HEK293 (cell line): ENCODE data around the gene MBNL2.

Experiments used
- CTCF ChIA-PET: fragments of 350-600 bp; formaldehyde crosslinking; extraction: SDS; loops from one replicate; lab custom pipeline; 2021; ENCODE audit warnings: antibody characterized with exemption; lab: Yijun Ruan, JAX
- POLR2A ChIA-PET: fragments of 300-600 bp; formaldehyde crosslinking; extraction: SDS; loops from one replicate; lab custom pipeline; 2020; ENCODE audit warnings: antibody characterized with exemption, inconsistent platforms; lab: Yijun Ruan, JAX
- H3K27ac ChIP-seq: fragments of 200-500 bp; sonication (Bioruptor generic); 2 replicates; pipeline ENCODE4 v1.5.1; 2014; ENCODE audit warnings: low read depth, low read length, control low read depth, inconsistent platforms; ENCODE audit errors: extremely low read depth
- H3K36me3 ChIP-seq, 2 experiments: fragments of 200-500 bp in 1 of 2; sonication (Bioruptor generic) in 1 of 2; 1 replicate in 1 of 2; 2 replicates in 1 of 2; pipeline ENCODE4 v1.5.1; 2014 to 2017; ENCODE audit warnings: inconsistent platforms in 2 of 2, low read length in 2 of 2; ENCODE audit not compliant: control insufficient read depth in 2 of 2, insufficient read depth in 1 of 2
- H3K4me1 ChIP-seq: fragments of 200-500 bp; sonication (Bioruptor generic); 2 replicates; pipeline ENCODE4 v1.5.1; 2014; ENCODE audit warnings: mild to moderate bottlenecking, low read length, inconsistent platforms; ENCODE audit not compliant: control insufficient read depth, insufficient read depth
- H3K4me3 ChIP-seq: 2 replicates; pipeline ENCODE4 v1.5.1; 2011; ENCODE audit warnings: low read depth, mild to moderate bottlenecking, control low read depth, low read length, moderate library complexity
- H3K9me3 ChIP-seq: fragments of 200-500 bp; sonication (Bioruptor generic); 2 replicates; pipeline ENCODE4 v1.5.1; 2014; ENCODE audit warnings: low read depth, low read length, inconsistent platforms; ENCODE audit not compliant: control insufficient read depth, insufficient read depth
- BCL6B ChIP-seq: fragments of 450-650 bp; formaldehyde crosslinking; IDR thresholded peaks from 2 replicates; pipeline ENCODE4 v1.5.1; 2017; ENCODE audit warnings: missing biosample characterization, missing genetic modification characterization
- KLF1 ChIP-seq: fragments of 450-650 bp; formaldehyde crosslinking; IDR thresholded peaks from 2 replicates; pipeline ENCODE4 v1.5.1; 2016; ENCODE audit warnings: missing biosample characterization, missing genetic modification characterization
- OVOL3 ChIP-seq: fragments of 450-650 bp; formaldehyde crosslinking; IDR thresholded peaks from 2 replicates; pipeline ENCODE4 v1.5.1; 2016; ENCODE audit warnings: missing biosample characterization, missing genetic modification characterization
- PBX3 ChIP-seq: sonication (generic); formaldehyde crosslinking; IDR thresholded peaks from 2 replicates; pipeline ENCODE4 v1.8.1; 2022; ENCODE audit warnings: mild to moderate bottlenecking, moderate library complexity, missing genetic modification reagents
- PRDM4 ChIP-seq: fragments of 450-650 bp; formaldehyde crosslinking; IDR thresholded peaks from 2 replicates; pipeline ENCODE4 v1.5.1; 2017; ENCODE audit warnings: missing biosample characterization, missing genetic modification characterization
- ZBTB49 ChIP-seq: fragments of 450-650 bp; formaldehyde crosslinking; IDR thresholded peaks from 2 replicates; pipeline ENCODE4 v1.5.1; 2016; ENCODE audit warnings: missing biosample characterization, missing genetic modification characterization, low read depth
- ZNF121 ChIP-seq: fragments of 450-650 bp; formaldehyde crosslinking; IDR thresholded peaks from 2 replicates; pipeline ENCODE4 v1.5.1; 2016; ENCODE audit warnings: missing biosample characterization, missing genetic modification characterization
- ZNF148 ChIP-seq: fragments of 450-650 bp; formaldehyde crosslinking; IDR thresholded peaks from 2 replicates; pipeline ENCODE4 v1.5.0; 2017; ENCODE audit warnings: missing biosample characterization, missing genetic modification characterization, borderline replicate concordance
- ZNF175 ChIP-seq: fragments of 450-650 bp; formaldehyde crosslinking; IDR thresholded peaks from 2 replicates; pipeline ENCODE4 v1.5.1; 2016; ENCODE audit warnings: missing biosample characterization, missing genetic modification characterization
- ZNF221 ChIP-seq: fragments of 450-650 bp; formaldehyde crosslinking; IDR thresholded peaks from 2 replicates; pipeline ENCODE4 v1.5.1; 2017; ENCODE audit warnings: missing biosample characterization, missing genetic modification characterization, borderline replicate concordance
- ZNF248 ChIP-seq: fragments of 450-650 bp; formaldehyde crosslinking; IDR thresholded peaks from 2 replicates; pipeline ENCODE4 v1.5.1; 2017; ENCODE audit warnings: missing biosample characterization, missing genetic modification characterization
- ZNF292 ChIP-seq: fragments of 450-650 bp; formaldehyde crosslinking; IDR thresholded peaks from 2 replicates; pipeline ENCODE4 v1.5.1; 2016; ENCODE audit warnings: low read depth, missing biosample characterization, missing genetic modification characterization, borderline replicate concordance
- ZNF324 ChIP-seq: fragments of 450-650 bp; formaldehyde crosslinking; IDR thresholded peaks from 2 replicates; pipeline ENCODE4 v1.5.1; 2016; ENCODE audit warnings: missing biosample characterization, missing genetic modification characterization
- ZNF501 ChIP-seq: fragments of 450-650 bp; formaldehyde crosslinking; IDR thresholded peaks from 2 replicates; pipeline ENCODE4 v1.5.1; 2016; ENCODE audit warnings: missing biosample characterization, missing genetic modification characterization
- ZNF521 ChIP-seq: fragments of 450-650 bp; formaldehyde crosslinking; IDR thresholded peaks from 2 replicates; pipeline ENCODE4 v1.5.1; 2017; ENCODE audit warnings: missing biosample characterization, mild to moderate bottlenecking, missing genetic modification characterization
- ZNF530 ChIP-seq: fragments of 450-650 bp; formaldehyde crosslinking; IDR thresholded peaks from 2 replicates; pipeline ENCODE4 v1.5.1; 2016; ENCODE audit warnings: low read depth, missing biosample characterization, missing genetic modification characterization
- ZNF548 ChIP-seq: fragments of 450-650 bp; formaldehyde crosslinking; IDR thresholded peaks from 2 replicates; pipeline ENCODE4 v1.5.1; 2016; ENCODE audit warnings: missing biosample characterization, missing genetic modification characterization
- ZNF555 ChIP-seq: fragments of 450-650 bp; formaldehyde crosslinking; conservative IDR thresholded peaks from 2 replicates; pipeline ENCODE4 v1.5.1; 2017; ENCODE audit warnings: missing biosample characterization, mild to moderate bottlenecking, missing genetic modification characterization, inconsistent platforms
- ZNF596 ChIP-seq: fragments of 450-650 bp; IDR thresholded peaks from 2 replicates; pipeline ENCODE4 v1.5.0; 2018; ENCODE audit warnings: missing biosample characterization, mild to moderate bottlenecking, missing genetic modification characterization, moderate library complexity
- ZNF600 ChIP-seq: fragments of 450-650 bp; formaldehyde crosslinking; IDR thresholded peaks from 2 replicates; pipeline ENCODE4 v1.5.1; 2016; ENCODE audit warnings: missing biosample characterization, missing genetic modification characterization
- ZNF610 ChIP-seq: fragments of 450-650 bp; formaldehyde crosslinking; IDR thresholded peaks from 2 replicates; pipeline ENCODE4 v1.5.1; 2016; ENCODE audit warnings: missing biosample characterization, missing genetic modification characterization, borderline replicate concordance
- ZNF623 ChIP-seq: fragments of 450-650 bp; formaldehyde crosslinking; IDR thresholded peaks from 2 replicates; pipeline ENCODE4 v1.5.1; 2016; ENCODE audit warnings: missing biosample characterization, missing genetic modification characterization
- ZNF629 ChIP-seq: fragments of 450-650 bp; formaldehyde crosslinking; IDR thresholded peaks from 2 replicates; pipeline ENCODE4 v1.5.1; 2017; ENCODE audit warnings: missing biosample characterization, missing genetic modification characterization
- ZNF654 ChIP-seq: fragments of 450-650 bp; formaldehyde crosslinking; IDR thresholded peaks from 2 replicates; pipeline ENCODE4 v1.5.1; 2016; ENCODE audit warnings: low read depth, missing biosample characterization, missing genetic modification characterization
- ZNF664 ChIP-seq: fragments of 450-650 bp; formaldehyde crosslinking; IDR thresholded peaks from 2 replicates; pipeline ENCODE4 v1.5.1; 2016; ENCODE audit warnings: missing biosample characterization, missing genetic modification characterization
- ZNF747 ChIP-seq: fragments of 450-650 bp; formaldehyde crosslinking; IDR thresholded peaks from 2 replicates; pipeline ENCODE4 v1.5.1; 2016; ENCODE audit warnings: missing biosample characterization, missing genetic modification characterization
- ZNF837 ChIP-seq: fragments of 450-650 bp; formaldehyde crosslinking; IDR thresholded peaks from 2 replicates; pipeline ENCODE4 v1.5.1; 2016; ENCODE audit warnings: missing biosample characterization, missing genetic modification characterization

Gene MBNL2

GRCh38 chr13:97182111-97182890, 39.8 kb upstream of the MBNL2 start:
- TF ChIP-seq ZNF248: no peak
- TF ChIP-seq ZNF555 (tag by site-specific recombination): no peak
- no peak for TF ChIP-seq BCL6B (tag by site-specific recombination)
- TF ChIP-seq ZNF501 (tag by site-specific recombination): no peak
- no peak for TF ChIP-seq ZNF629
- no peak for TF ChIP-seq ZNF175 (tag by site-specific recombination)
- no peak for TF ChIP-seq ZNF121
- TF ChIP-seq OVOL3 (tag by site-specific recombination): no peak
- no peak for TF ChIP-seq PBX3 (CRISPR knock-in tag)
- TF ChIP-seq ZNF221 (tag by site-specific recombination): no peak
- no peak for TF ChIP-seq ZBTB49 (tag by site-specific recombination)
- TF ChIP-seq ZNF664 (tag by site-specific recombination): no peak
- TF ChIP-seq, all 188 proteins: peak for 0
- no peak overlapping the region for H3K4me3 ChIP-seq
- no peak overlapping the region for H3K27ac ChIP-seq
- ChIA-PET POLR2A (no interaction called here), CTCF (interaction anchor here (0.6 to 3.4 kb wide), 2 partner anchors 47 to 73 kb away, joined by 5 to 12 read pairs; no protein-coding TSS in a partner anchor)
- no peaks in the 10 kb centered on the region for H3K36me3 ChIP-seq
- no peaks in the 10 kb centered on the region for H3K9me3 ChIP-seq
- no peaks in the 10 kb centered on the region for H3K4me1 ChIP-seq

- ChIA-PET CTCF (no interaction called here), POLR2A (no interaction called here)
- Histone ChIP-seq H3K27ac (no peak overlapping the region), H3K4me3 (no peak overlapping the region), H3K4me1 (no peaks in the 10 kb centered on the region), H3K36me3 (no peaks in the 10 kb centered on the region), H3K9me3 (no peaks in the 10 kb centered on the region)
- TF ChIP-seq PRDM4 (tag by site-specific recombination): no peak
- no peak for TF ChIP-seq ZNF837 (tag by site-specific recombination)
- TF ChIP-seq ZNF610 (tag by site-specific recombination): no peak
- TF ChIP-seq ZNF324 (tag by site-specific recombination): no peak
- no peak for TF ChIP-seq ZNF623 (tag by site-specific recombination)
- TF ChIP-seq ZNF148: no peak
- no peak for TF ChIP-seq ZNF548 (tag by site-specific recombination)
- no peak for TF ChIP-seq ZNF530 (tag by site-specific recombination)
- TF ChIP-seq ZNF654 (tag by site-specific recombination): no peak
- TF ChIP-seq ZNF596 (tag by site-specific recombination): no peak
- TF ChIP-seq ZNF292 (tag by site-specific recombination): no peak
- TF ChIP-seq ZNF600 (tag by site-specific recombination): no peak
- TF ChIP-seq ZNF521 (tag by site-specific recombination): no peak
- no peak for TF ChIP-seq KLF1 (tag by site-specific recombination)
- no peak for TF ChIP-seq ZNF747 (tag by site-specific recombination)
These were observed 36.8 kb upstream of the MBNL2 start for GRCh38 chr13:97185291-97185690.
